ENCODE results near the gene TELO2.

The TELO2 gene

DNA sequence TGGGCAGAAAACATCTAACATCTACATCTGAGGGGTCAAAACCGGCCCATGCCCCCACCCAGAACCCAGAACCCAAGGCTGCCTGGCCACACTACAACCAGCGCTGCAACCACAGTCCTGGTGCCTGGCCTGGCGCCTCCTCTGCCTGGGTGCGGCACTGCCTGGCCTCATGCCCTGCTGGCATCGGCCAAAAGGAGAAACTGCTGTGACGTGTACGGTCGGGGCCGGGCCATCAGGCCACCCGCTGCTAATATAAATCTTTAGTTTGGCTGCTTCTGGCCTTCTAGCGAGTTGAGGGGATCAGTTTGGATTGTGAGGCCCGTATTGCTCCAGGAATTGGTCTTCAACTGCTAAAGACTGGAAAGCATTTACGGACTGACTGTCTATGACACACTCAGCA, 63.1 kb downstream of the TELO2 start:
- no peak for DNase-seq (ENCODE audit: low read depth)

DNA sequence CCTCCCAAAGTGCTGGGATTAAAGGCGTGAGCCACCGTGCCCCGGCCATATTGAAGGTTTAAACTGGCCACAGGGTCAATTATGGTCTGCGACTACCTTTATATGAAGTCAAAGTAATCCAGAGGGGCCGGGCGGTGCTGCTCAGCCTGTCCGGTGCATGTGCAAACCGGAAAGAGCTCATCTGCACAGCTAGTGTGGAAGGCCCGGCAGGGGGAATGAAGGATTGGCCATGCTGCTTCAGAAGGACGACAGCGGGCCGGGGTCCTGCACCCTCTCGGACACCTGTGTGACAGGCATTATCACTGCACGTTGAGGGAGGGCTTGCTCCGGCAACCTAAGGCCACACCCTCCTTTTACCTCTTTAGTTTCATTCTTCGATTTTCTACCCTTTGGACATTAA, 63.9 kb downstream of the TELO2 start:
- no peak for DNase-seq (ENCODE audit: low read depth)

DNA sequence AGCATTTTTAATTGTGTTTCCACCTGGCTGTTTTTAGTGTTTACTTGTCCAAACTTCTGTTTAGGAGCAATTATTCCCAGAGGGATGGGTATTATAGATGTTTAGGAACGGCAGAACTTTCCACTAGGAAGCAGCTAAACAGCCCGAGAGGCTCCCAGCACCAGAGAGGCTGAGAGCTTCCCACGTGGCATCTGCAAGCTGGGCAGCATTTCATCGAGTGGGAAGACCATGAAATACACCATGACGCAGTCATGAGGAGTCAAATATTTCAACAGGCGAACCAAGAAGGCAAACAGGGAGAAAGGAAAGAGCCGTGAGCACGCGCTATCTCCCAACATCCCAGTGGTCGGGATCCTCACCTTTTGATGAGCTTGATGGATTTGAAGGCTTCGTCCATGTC, 64.4 kb downstream of the TELO2 start:
- no peak for DNase-seq (ENCODE audit: low read depth)

DNA sequence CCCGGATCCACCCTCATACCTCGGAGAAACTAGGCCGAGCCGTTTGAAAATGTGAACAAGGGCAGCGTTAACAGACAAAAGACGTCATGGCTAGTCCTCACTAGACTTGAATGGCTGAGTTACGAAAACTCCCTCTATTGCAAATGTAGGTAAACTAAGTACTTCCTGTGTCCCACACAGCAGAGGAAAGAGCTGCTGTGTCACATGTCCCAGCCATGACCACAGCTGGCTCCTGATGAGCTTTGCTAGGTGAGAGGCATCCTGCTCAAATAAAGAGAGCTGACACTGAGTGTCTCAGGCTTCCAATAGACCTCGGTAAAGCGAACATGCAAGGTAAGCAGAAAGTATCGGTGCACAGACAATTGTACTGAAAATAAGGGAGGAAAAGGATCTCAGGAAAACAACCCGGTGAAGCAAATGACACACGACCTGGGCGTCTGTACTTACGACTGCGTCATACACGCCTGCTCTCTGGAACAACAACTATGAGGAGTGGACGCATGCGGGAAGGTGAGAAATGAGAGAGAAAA, 66.4 kb downstream of the TELO2 start:
- no peak for DNase-seq (ENCODE audit: low read depth)

Measured in GM04503 (cell line).